ENCODE data around the gene MMD2. TPM values are rescaled to one million over a fixed set of nuclear protein-coding genes. Genes with fewer than 3 reads are reported as not detected.

The MMD2 gene
- total RNA-seq, 1 experiment from 2014 or later, result not detected

GRCh38 chr7:4888161-4888560, 70.8 kb downstream of the MMD2 start:
- ChIA-PET CTCF (no interaction called here), POLR2A (ENCODE audit: unreplicated experiment) (no interaction called here)
- H3K9me2 ChIP-seq (replicated peaks; ENCODE audit: low read length), result no peaks in the 10 kb centered on the region
- H3K4me2 ChIP-seq (ENCODE audit: low read length), result no peak overlapping the region
- no peaks in the 10 kb centered on the region for H3K36me3 ChIP-seq (ENCODE audit: low read depth, low read length)
- ATAC-seq (no peak; the same call in 1 of the 2 replicates), DNase-seq (peak; percentile 50)
- no peak overlapping the region for H3K9ac ChIP-seq (ENCODE audit: low read length)
- H3K79me2 ChIP-seq (ENCODE audit: low read length), result no peaks in the 10 kb centered on the region
- TF ChIP-seq EZH2phosphoT487 (IDR thresholded peaks at IDR 0.05; ENCODE audit: borderline replicate concordance, low read length), result no peak
- no peak for TF ChIP-seq EZH2 (IDR thresholded peaks at IDR 0.05; ENCODE audit: low read length, unreplicated experiment)
- no peak for TF ChIP-seq CTCF (conservative IDR thresholded peaks at IDR 0.05; ENCODE audit: low read depth, low read length)
- no peaks in the 10 kb centered on the region for H3K4me1 ChIP-seq (ENCODE audit: insufficient read depth, low read length)
- no peaks in the 10 kb centered on the region for H3K9me3 ChIP-seq (ENCODE audit: low read length)
- H3K27ac ChIP-seq (ENCODE audit: low read length), result no peak overlapping the region
- no peak overlapping the region for H3K4me3 ChIP-seq (ENCODE audit: low read length)
- intact Hi-C loops (cut with micrococcal nuclease), result loop anchor here (10.0 kb wide), 1 partner anchor 87 kb away; no protein-coding TSS in a partner anchor
- no peaks in the 10 kb centered on the region for H4K20me1 ChIP-seq (ENCODE audit: low read length)
- no peaks in the 10 kb centered on the region for H3F3A ChIP-seq (ENCODE audit: low read length, unreplicated experiment)
- BruUV-seq (replicated peaks), result no TSS peak
- no peaks in the 10 kb centered on the region for H3K27me3 ChIP-seq (ENCODE audit: low read length)
- H2AFZ ChIP-seq (ENCODE audit: low read length), result no peak overlapping the region

DNA sequence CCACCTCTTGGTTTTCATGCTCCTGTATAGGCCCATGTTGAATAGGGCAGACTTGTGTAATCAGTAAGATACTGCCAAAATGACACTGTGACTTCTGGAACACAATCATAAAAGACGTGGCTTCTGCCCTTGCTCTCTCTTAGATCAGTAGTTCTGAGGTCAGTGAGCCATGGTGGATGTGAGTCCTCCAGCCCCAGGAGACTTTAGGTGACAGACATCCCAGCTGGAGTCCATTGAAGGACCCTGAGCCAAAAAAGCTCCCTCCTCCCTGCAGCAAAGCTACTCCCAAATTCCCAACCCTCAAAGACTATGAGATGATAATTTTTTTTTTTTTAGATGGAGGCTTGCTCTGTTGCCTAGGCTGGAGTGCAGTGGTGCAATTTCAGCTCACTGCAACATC, 72.3 kb downstream of the MMD2 start:
- no peak overlapping the region for H2AFZ ChIP-seq (ENCODE audit: low read length)
- no peak for ATAC-seq
- H3F3A ChIP-seq (ENCODE audit: low read length, unreplicated experiment), result no peaks in the 10 kb centered on the region
- no peak overlapping the region for H3K27ac ChIP-seq (ENCODE audit: low read length)
- H4K20me1 ChIP-seq (ENCODE audit: low read length), result no peaks in the 10 kb centered on the region
- H3K79me2 ChIP-seq (ENCODE audit: low read length), result no peaks in the 10 kb centered on the region
- no peak overlapping the region for H3K9ac ChIP-seq (ENCODE audit: low read length)
- TF ChIP-seq EZH2phosphoT487 (IDR thresholded peaks at IDR 0.05; ENCODE audit: borderline replicate concordance, low read length) (no peak), EZH2 (IDR thresholded peaks at IDR 0.05; ENCODE audit: low read length, unreplicated experiment) (no peak), CTCF (conservative IDR thresholded peaks at IDR 0.05; ENCODE audit: low read depth, low read length) (no peak)
- H3K4me1 ChIP-seq (ENCODE audit: insufficient read depth, low read length), result 0 out of 2 replicates have a peak, but pooled peaks cover 10% of the 10 kb centered on the region
- no peak for DNase-seq
- POLR2A ChIA-PET (ENCODE audit: unreplicated experiment), result no interaction called here
- no peaks in the 10 kb centered on the region for H3K27me3 ChIP-seq (ENCODE audit: low read length)
- no peaks in the 10 kb centered on the region for H3K36me3 ChIP-seq (ENCODE audit: low read depth, low read length)
- H3K4me2 ChIP-seq (ENCODE audit: low read length), result no peak overlapping the region
- no peaks in the 10 kb centered on the region for H3K9me3 ChIP-seq (ENCODE audit: low read length)
- no TSS peak for BruUV-seq (replicated peaks)
- intact Hi-C loops (cut with micrococcal nuclease), result loop anchor here (10.0 kb wide), 1 partner anchor 88 kb away; no protein-coding TSS in a partner anchor
- no peaks in the 10 kb centered on the region for H3K9me2 ChIP-seq (replicated peaks; ENCODE audit: low read length)
- CTCF ChIA-PET, result no interaction called here
- H3K4me3 ChIP-seq (ENCODE audit: low read length), result no peak overlapping the region

DNA sequence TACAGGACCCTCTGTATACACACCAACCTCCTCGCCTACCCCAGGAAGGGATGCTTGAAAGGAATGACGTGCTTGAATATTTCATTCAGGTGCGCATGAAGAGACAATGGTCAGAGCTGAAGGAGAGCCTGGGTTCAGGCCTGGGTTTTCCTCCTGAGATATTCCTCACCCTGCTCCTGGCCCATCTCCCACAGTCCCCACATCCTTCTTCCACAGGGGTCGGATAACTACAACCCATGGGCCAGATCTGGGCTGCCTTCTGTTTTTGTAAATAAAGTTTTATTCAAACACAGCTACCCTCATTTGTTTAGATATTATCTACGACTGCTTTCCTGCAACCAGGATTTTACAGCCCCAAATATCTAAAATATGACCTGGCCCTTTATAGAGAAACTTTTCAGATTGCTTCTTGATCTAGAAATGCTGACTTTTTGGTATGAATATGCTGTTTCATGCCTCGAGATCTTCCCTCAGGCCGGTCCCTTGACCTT, 73.6 kb downstream of the MMD2 start:
- Histone ChIP-seq H3K9me3 (ENCODE audit: low read length) (no peaks in the 10 kb centered on the region), H3K36me3 (ENCODE audit: low read depth, low read length) (no peaks in the 10 kb centered on the region), H3K9ac (ENCODE audit: low read length) (no peak overlapping the region), H3K79me2 (ENCODE audit: low read length) (no peaks in the 10 kb centered on the region), H3K4me1 (ENCODE audit: insufficient read depth, low read length) (0 out of 2 replicates have a peak, but pooled peaks cover 10% of the 10 kb centered on the region), H3K27me3 (ENCODE audit: low read length) (no peaks in the 10 kb centered on the region), H3K4me2 (ENCODE audit: low read length) (no peak overlapping the region), H3K27ac (ENCODE audit: low read length) (no peak overlapping the region), H2AFZ (ENCODE audit: low read length) (no peak overlapping the region), H3F3A (ENCODE audit: low read length, unreplicated experiment) (no peaks in the 10 kb centered on the region), H3K9me2 (replicated peaks; ENCODE audit: low read length) (no peaks in the 10 kb centered on the region), H3K4me3 (ENCODE audit: low read length) (no peak overlapping the region), H4K20me1 (ENCODE audit: low read length) (no peaks in the 10 kb centered on the region)
- ChIA-PET CTCF (no interaction called here), POLR2A (ENCODE audit: unreplicated experiment) (no interaction called here)
- TF ChIP-seq CTCF (conservative IDR thresholded peaks at IDR 0.05; ENCODE audit: low read depth, low read length) (no peak), EZH2phosphoT487 (IDR thresholded peaks at IDR 0.05; ENCODE audit: borderline replicate concordance, low read length) (no peak), EZH2 (IDR thresholded peaks at IDR 0.05; ENCODE audit: low read length, unreplicated experiment) (no peak)
- intact Hi-C loops (cut with micrococcal nuclease), result loop anchor here (10.0 kb wide), 1 partner anchor 89 kb away; no protein-coding TSS in a partner anchor
- BruUV-seq (replicated peaks), result no TSS peak
- DNase-seq (no peak), ATAC-seq (no peak)
